Calu3 (cell line): ENCODE data around the gene IZUMO4. TPM values are rescaled to one million over a fixed set of nuclear protein-coding genes. Genes with fewer than 3 reads are reported as not detected.

Experiments
- BruUV-seq: library from RNA; stranded (reverse); fragments of 400-500 nt; replicated peaks from 2 replicates; lab custom pipeline; 2021; lab: Mats Ljungman, UMichigan
- CTCF ChIA-PET: fragments of 300-600 bp; sonication (Branson Sonifier 250); formaldehyde crosslinking; loops from one replicate; lab custom pipeline; 2022; ENCODE audit warnings: antibody characterized with exemption; lab: Charles Lee
- DNase-seq: peaks from one replicate; pipeline ENCODE4 v3.0.0; 2022
- H3K27ac Mint-ChIP-seq: one replicate; pipeline ENCODE4 v1.8.0; 2022; ENCODE audit warnings: mixed read lengths; ENCODE audit not compliant: unreplicated experiment
- H3K27me3 Mint-ChIP-seq: one replicate; pipeline ENCODE4 v1.8.0; 2022; ENCODE audit warnings: mixed read lengths; ENCODE audit not compliant: unreplicated experiment
- H3K36me3 Mint-ChIP-seq: one replicate; pipeline ENCODE4 v1.8.0; 2022; ENCODE audit warnings: mild to moderate bottlenecking, moderate library complexity, mixed read lengths; ENCODE audit not compliant: insufficient read depth, unreplicated experiment
- H3K4me1 Mint-ChIP-seq: one replicate; pipeline ENCODE4 v1.8.0; 2022; ENCODE audit warnings: mild to moderate bottlenecking, low read depth, mixed read lengths; ENCODE audit not compliant: unreplicated experiment
- H3K4me3 Mint-ChIP-seq: one replicate; pipeline ENCODE4 v1.8.0; 2022; ENCODE audit warnings: mild to moderate bottlenecking, low read depth, moderate library complexity, mixed read lengths; ENCODE audit not compliant: unreplicated experiment
- H3K9me3 Mint-ChIP-seq: one replicate; pipeline ENCODE4 v1.8.0; 2022; ENCODE audit warnings: low read depth, mixed read lengths; ENCODE audit not compliant: unreplicated experiment
- CTCF ChIP-seq: fragments of 200-600 bp; IDR thresholded peaks from one replicate; pipeline ENCODE4 v1.8.0; 2022; ENCODE audit warnings: antibody characterized with exemption; ENCODE audit not compliant: unreplicated experiment
- intact Hi-C: fragments of 100-400 bp; cut with micrococcal nuclease; formaldehyde crosslinking; loops from one replicate; pipeline ENCODE4 v1.10.0; 2022; ENCODE audit not compliant: unreplicated experiment
- total RNA-seq: library from RNA; stranded (reverse); gene quantifications from 2 replicates; pipeline ENCODE4 v1.2.3, GENCODE V29; 2022

Gene IZUMO4
- total RNA-seq, 1 experiment from 2014 or later = 2.7 TPM

- intact Hi-C loops = no loop called here
- no peak overlapping the region for H3K4me3 Mint-ChIP-seq
- no peak overlapping the region for H3K27ac Mint-ChIP-seq
- no peak for DNase-seq
- H3K36me3 Mint-ChIP-seq = peaks cover 42% of the 10 kb centered on the region
- no peak for TF ChIP-seq CTCF
- no peaks in the 10 kb centered on the region for H3K4me1 Mint-ChIP-seq
- H3K27me3 Mint-ChIP-seq = no peaks in the 10 kb centered on the region
- BruUV-seq = no TSS peak
- CTCF ChIA-PET = interaction anchor here (0.6 kb wide), 1 partner anchor 77 kb away, joined by 3 read pairs; no protein-coding TSS in a partner anchor
- H3K9me3 Mint-ChIP-seq = no peaks in the 10 kb centered on the region
Measured at GRCh38 chr19:2056837-2057192, 39.9 kb upstream of the IZUMO4 start.

GRCh38 chr19:2057484-2058469 lies 38.9 kb upstream of the IZUMO4 start:
- Mint-ChIP-seq H3K36me3 (peaks cover 46% of the 10 kb centered on the region), H3K27ac (peak overlapping the region; percentile 30)
- CTCF ChIA-PET = no interaction called here

GRCh38 chr19:2058570-2059421 lies 37.9 kb upstream of the IZUMO4 start:
- H3K27me3 Mint-ChIP-seq = no peaks in the 10 kb centered on the region
- BruUV-seq = no TSS peak
- intact Hi-C loops = no loop called here
- no peak for DNase-seq
- H3K36me3 Mint-ChIP-seq = peaks cover 46% of the 10 kb centered on the region
- CTCF ChIA-PET = no interaction called here
- peak overlapping the region; percentile 77 for H3K4me3 Mint-ChIP-seq
- no peaks in the 10 kb centered on the region for H3K9me3 Mint-ChIP-seq
- peak overlapping the region; percentile 98 for H3K27ac Mint-ChIP-seq
- H3K4me1 Mint-ChIP-seq = no peaks in the 10 kb centered on the region
- TF ChIP-seq CTCF = no peak

More at GRCh38 chr19:2057484-2058469, 38.9 kb upstream of the IZUMO4 start:
- Mint-ChIP-seq H3K4me3 (no peak overlapping the region), H3K27me3 (no peaks in the 10 kb centered on the region), H3K4me1 (no peaks in the 10 kb centered on the region), H3K9me3 (no peaks in the 10 kb centered on the region)
- no TSS peak for BruUV-seq
- DNase-seq = no peak
- intact Hi-C loops = no loop called here
- no peak for TF ChIP-seq CTCF

- H3K27ac Mint-ChIP-seq = peak overlapping the region; percentile 98
- H3K36me3 Mint-ChIP-seq = peaks cover 46% of the 10 kb centered on the region
- intact Hi-C loops = no loop called here
- H3K9me3 Mint-ChIP-seq = no peaks in the 10 kb centered on the region
- no peaks in the 10 kb centered on the region for H3K4me1 Mint-ChIP-seq
- CTCF ChIA-PET = interaction anchor here (0.6 kb wide), 1 partner anchor 124 kb away, joined by 3 read pairs; no protein-coding TSS in a partner anchor
- H3K4me3 Mint-ChIP-seq = peak overlapping the region; percentile 77
- no peak for TF ChIP-seq CTCF
- no peaks in the 10 kb centered on the region for H3K27me3 Mint-ChIP-seq
- DNase-seq = peak; percentile 82
- no TSS peak for BruUV-seq
Measured at GRCh38 chr19:2059422-2060201, 37.1 kb upstream of the IZUMO4 start.
